Measurements from ENCODE around the gene APOB.

DNA sequence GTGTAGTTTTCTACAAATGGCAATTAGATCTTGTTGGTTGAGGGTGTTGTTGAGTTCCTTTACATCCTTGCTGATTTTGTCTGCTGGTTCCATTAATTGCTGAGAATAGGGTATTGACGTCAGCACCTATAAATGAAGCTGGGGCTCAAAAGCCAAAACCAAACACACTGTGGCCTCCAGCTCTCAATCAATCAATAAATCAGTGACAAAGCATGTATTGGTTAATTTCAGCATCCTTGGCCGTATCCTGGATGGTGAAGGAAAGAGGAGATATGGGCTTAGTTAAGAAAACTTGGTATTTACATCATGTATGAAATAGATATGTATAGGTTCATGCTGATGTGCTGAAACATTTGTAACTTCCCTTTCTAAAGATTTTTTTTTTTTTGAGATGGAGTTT lies 13.2 kb upstream of the APOB start:
- TF ChIP-seq, protein P1, sequence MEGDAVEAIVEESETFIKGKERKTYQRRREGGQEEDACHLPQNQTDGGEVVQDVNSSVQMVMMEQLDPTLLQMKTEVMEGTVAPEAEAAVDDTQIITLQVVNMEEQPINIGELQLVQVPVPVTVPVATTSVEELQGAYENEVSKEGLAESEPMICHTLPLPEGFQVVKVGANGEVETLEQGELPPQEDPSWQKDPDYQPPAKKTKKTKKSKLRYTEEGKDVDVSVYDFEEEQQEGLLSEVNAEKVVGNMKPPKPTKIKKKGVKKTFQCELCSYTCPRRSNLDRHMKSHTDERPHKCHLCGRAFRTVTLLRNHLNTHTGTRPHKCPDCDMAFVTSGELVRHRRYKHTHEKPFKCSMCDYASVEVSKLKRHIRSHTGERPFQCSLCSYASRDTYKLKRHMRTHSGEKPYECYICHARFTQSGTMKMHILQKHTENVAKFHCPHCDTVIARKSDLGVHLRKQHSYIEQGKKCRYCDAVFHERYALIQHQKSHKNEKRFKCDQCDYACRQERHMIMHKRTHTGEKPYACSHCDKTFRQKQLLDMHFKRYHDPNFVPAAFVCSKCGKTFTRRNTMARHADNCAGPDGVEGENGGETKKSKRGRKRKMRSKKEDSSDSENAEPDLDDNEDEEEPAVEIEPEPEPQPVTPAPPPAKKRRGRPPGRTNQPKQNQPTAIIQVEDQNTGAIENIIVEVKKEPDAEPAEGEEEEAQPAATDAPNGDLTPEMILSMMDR (IDR thresholded peaks at IDR 0.05) = no peak
- no peak for TF ChIP-seq POLR2A (IDR thresholded peaks at IDR 0.05)
